Hepatocyte (in vitro differentiated cells): ENCODE data around the gene ZFHX3. TPM values are rescaled to one million over a fixed set of nuclear protein-coding genes. Genes with fewer than 3 reads are reported as not detected.

Source experiments
- DNase-seq: peaks from one replicate; pipeline ENCODE4 v3.0.0-alpha.2; 2016; ENCODE audit warnings: low spot score
- H2AFZ ChIP-seq: fragments of 200-600 bp; sonication (generic); 2 replicates; pipeline ENCODE4 v1.6.0; 2016; ENCODE audit warnings: antibody characterized with exemption, mild to moderate bottlenecking
- H3K27ac ChIP-seq: fragments of 200-600 bp; sonication (generic); 2 replicates; pipeline ENCODE4 v1.5.1; 2016; ENCODE audit warnings: mild to moderate bottlenecking
- H3K27me3 ChIP-seq: fragments of 200-600 bp; sonication (generic); 2 replicates; pipeline ENCODE4 v1.6.1; 2016
- H3K36me3 ChIP-seq: fragments of 200-600 bp; sonication (generic); replicated peaks from 2 replicates; pipeline ENCODE4 v1.5.1; 2016; ENCODE audit warnings: low read depth; ENCODE audit not compliant: insufficient read depth
- H3K4me1 ChIP-seq: fragments of 200-600 bp; sonication (generic); 2 replicates; pipeline ENCODE4 v1.5.1; 2016; ENCODE audit warnings: mild to moderate bottlenecking, moderate library complexity; ENCODE audit not compliant: insufficient read depth
- H3K4me2 ChIP-seq: fragments of 200-600 bp; sonication (generic); 2 replicates; pipeline ENCODE4 v1.6.0; 2016
- H3K4me3 ChIP-seq: fragments of 200-600 bp; sonication (generic); 2 replicates; pipeline ENCODE4 v1.5.1; 2016; ENCODE audit warnings: mild to moderate bottlenecking
- H3K79me2 ChIP-seq: fragments of 200-600 bp; sonication (generic); 2 replicates; pipeline ENCODE4 v1.6.0; 2017; ENCODE audit warnings: mild to moderate bottlenecking
- H3K9me2 ChIP-seq: fragments of 200-600 bp; sonication (generic); replicated peaks from 2 replicates; pipeline ENCODE4 v1.6.0; 2017; ENCODE audit warnings: mild to moderate bottlenecking; ENCODE audit not compliant: insufficient read depth
- H3K9me3 ChIP-seq: fragments of 200-600 bp; sonication (generic); 2 replicates; pipeline ENCODE4 v1.5.1; 2016; ENCODE audit warnings: low read depth, mild to moderate bottlenecking
- H4K20me1 ChIP-seq: fragments of 200-600 bp; sonication (generic); 2 replicates; pipeline ENCODE4 v1.6.0; 2016; ENCODE audit warnings: mild to moderate bottlenecking; ENCODE audit not compliant: insufficient read depth, poor library complexity, severe bottlenecking
- EZH2 ChIP-seq: fragments of 200-600 bp; sonication (generic); IDR thresholded peaks from 2 replicates; pipeline ENCODE4 v1.6.1; 2016; ENCODE audit warnings: antibody characterized with exemption, mild to moderate bottlenecking, borderline replicate concordance
- EZH2phosphoT487 ChIP-seq: fragments of 200-600 bp; sonication (generic); IDR thresholded peaks from one replicate; pipeline ENCODE4 v1.6.1; 2018; ENCODE audit warnings: antibody characterized with exemption, mild to moderate bottlenecking, low read depth, moderate library complexity; ENCODE audit not compliant: unreplicated experiment, severe bottlenecking
- WGBS: methylation state at CpG from one replicate; pipeline ENCODE4 v1.1.6; 2016; ENCODE audit warnings: low lambda C conversion rate; ENCODE audit errors: missing lambda C conversion rate; 5-methylcytosine and 5-hydroxymethylcytosine counted together
- polyA plus RNA-seq: library from polyadenylated mRNA; unstranded; fragments of >200 nt; fragmentation: Nextera tagmentation; extraction: Ambion mirVana; gene quantifications from 2 replicates; pipeline ENCODE4 v1.2.1, GENCODE V29; 2016
- total RNA-seq: library from RNA; depleted of rRNA; stranded (reverse); fragments of >200 nt; gene quantifications from 2 replicates; pipeline ENCODE4 v1.2.3, GENCODE V29; 2014
- TF ChIP-seq, protein P1 (sequence below): fragments of 200-600 bp; sonication (generic); IDR thresholded peaks from 2 replicates; pipeline ENCODE4 v1.5.1; 2016; ENCODE audit warnings: antibody characterized with exemption, mild to moderate bottlenecking; ENCODE audit not compliant: poor library complexity

The ZFHX3 gene
- total and polyA plus RNA-seq, 2 experiments from 2014 or later = 6.4 to 11.6 TPM

GRCh38 chr16:72930396-72930795, 117.5 kb downstream of the ZFHX3 start:
- no peaks in the 10 kb centered on the region for H3K36me3 ChIP-seq
- H3K79me2 ChIP-seq = peaks cover 84% of the 10 kb centered on the region
- peaks cover 3% of the 10 kb centered on the region for H4K20me1 ChIP-seq
- DNase-seq = no peak
- no peaks in the 10 kb centered on the region for H3K9me3 ChIP-seq
- H3K4me1 ChIP-seq = peaks cover 44% of the 10 kb centered on the region
- no peak overlapping the region for H3K4me3 ChIP-seq
- H3K9me2 ChIP-seq = no peaks in the 10 kb centered on the region
- peak overlapping the region; percentile 67 for H3K4me2 ChIP-seq
- peak overlapping the region; percentile 16 for H3K27ac ChIP-seq
- TF ChIP-seq EZH2 = no peak
- TF ChIP-seq, protein P1, sequence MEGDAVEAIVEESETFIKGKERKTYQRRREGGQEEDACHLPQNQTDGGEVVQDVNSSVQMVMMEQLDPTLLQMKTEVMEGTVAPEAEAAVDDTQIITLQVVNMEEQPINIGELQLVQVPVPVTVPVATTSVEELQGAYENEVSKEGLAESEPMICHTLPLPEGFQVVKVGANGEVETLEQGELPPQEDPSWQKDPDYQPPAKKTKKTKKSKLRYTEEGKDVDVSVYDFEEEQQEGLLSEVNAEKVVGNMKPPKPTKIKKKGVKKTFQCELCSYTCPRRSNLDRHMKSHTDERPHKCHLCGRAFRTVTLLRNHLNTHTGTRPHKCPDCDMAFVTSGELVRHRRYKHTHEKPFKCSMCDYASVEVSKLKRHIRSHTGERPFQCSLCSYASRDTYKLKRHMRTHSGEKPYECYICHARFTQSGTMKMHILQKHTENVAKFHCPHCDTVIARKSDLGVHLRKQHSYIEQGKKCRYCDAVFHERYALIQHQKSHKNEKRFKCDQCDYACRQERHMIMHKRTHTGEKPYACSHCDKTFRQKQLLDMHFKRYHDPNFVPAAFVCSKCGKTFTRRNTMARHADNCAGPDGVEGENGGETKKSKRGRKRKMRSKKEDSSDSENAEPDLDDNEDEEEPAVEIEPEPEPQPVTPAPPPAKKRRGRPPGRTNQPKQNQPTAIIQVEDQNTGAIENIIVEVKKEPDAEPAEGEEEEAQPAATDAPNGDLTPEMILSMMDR = no peak
- no peak for TF ChIP-seq EZH2phosphoT487
- 71% methylated on average over 7 of the region's 7 CpGs for WGBS
- no peak overlapping the region for H2AFZ ChIP-seq
- no peaks in the 10 kb centered on the region for H3K27me3 ChIP-seq

DNA sequence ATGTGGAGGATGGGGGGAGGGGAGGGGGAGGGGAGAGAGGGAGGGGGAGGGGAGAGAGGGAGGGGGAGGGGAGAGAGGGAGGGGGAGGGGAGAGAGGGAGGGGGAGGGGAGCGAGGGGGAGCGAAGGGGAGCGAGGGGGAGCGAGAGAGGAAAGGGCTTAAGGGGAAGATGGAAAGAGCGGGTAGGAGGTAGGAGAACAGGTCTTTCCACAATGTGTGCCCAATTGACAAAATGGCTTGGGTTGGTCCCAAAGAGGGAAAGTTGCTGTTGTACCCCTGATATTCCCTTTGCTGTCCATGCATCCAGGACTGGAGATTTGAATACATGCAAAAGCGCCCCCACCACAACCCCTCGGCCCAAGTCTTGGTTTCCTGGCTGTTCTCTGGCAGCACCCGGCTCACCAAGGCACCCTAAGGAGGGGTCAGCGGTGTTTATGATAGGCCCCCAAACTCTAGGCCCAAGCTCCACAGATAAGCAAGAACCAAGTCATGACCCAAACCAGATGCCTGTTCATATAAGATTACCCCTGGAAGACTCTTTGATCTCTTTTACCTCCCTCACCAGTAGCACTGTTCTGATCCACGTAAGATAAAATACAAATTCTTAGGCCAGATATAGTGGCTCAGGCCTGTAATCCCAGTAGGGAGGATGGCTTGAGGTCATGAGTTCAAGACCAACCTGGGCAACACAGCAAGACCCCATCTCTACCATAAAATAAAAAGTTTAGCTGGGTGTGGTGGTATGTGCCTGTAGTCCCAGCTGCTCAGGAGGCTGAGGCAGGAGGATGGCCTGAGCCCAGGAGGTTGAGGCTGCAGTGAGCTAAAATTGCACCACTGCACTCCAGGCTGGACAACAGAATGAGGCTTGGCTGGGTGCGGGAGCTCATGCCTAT, 119.6 kb downstream of the ZFHX3 start:
- peaks cover 3% of the 10 kb centered on the region for H4K20me1 ChIP-seq
- H3K9me2 ChIP-seq = no peaks in the 10 kb centered on the region
- DNase-seq = no peak
- H3K4me1 ChIP-seq = peaks cover 40% of the 10 kb centered on the region
- no peak overlapping the region for H3K4me2 ChIP-seq
- H3K9me3 ChIP-seq = no peaks in the 10 kb centered on the region
- 85% methylated on average over 7 of the region's 11 CpGs for WGBS
- H3K36me3 ChIP-seq = no peaks in the 10 kb centered on the region
- no peaks in the 10 kb centered on the region for H3K27me3 ChIP-seq
- no peak overlapping the region for H3K4me3 ChIP-seq
- no peak overlapping the region for H2AFZ ChIP-seq
- H3K79me2 ChIP-seq = peaks cover 85% of the 10 kb centered on the region
- no peak overlapping the region for H3K27ac ChIP-seq
- TF ChIP-seq, protein P1 = no peak
- TF ChIP-seq EZH2phosphoT487 (no peak), EZH2 (no peak)

DNA sequence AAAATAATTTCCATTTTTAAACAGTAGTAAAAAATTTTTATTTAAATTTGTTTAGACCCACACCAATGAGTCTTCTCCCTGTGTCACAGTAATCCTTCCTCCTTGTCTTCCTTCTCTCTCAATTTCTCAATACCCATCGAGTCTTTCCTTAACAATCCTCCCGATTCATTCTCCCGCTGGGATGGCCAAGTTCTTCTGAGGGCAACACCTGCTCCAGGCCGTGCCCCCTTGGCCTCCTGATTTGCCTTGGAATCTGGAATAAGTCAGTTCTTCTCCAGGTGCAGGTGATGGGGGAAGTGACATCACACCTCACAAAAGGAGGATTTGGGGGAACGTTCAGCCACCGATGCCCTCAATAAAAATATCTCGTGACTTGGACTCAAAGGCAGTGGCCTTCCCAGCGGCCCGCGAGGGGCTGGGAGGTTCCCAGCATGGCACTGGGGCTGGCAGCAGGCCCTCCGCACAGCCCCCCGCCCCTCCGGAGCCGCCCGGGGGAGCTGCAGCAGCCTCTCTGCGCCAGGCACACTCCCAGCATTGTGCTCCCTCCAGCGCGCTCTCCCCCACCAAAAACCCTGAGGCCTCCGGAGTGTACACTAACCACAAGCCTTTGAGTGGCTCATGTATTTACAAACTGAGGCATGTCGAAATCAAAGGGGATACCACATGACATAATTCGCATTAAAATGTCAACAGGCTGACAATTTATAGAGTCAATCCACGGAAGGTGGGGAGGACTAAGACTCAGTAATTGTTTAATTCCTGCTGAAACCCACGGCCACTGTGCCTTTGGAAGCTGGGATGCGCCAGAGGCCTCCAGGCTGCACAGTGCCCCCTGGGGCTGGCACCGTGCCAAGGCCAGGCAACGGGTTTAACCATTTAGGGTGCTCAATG, 120.5 kb downstream of the ZFHX3 start:
- peaks cover 85% of the 10 kb centered on the region for H3K79me2 ChIP-seq
- no peak overlapping the region for H3K27ac ChIP-seq
- peaks cover 38% of the 10 kb centered on the region for H3K4me1 ChIP-seq
- no peak overlapping the region for H2AFZ ChIP-seq
- no peaks in the 10 kb centered on the region for H3K9me3 ChIP-seq
- no peak for DNase-seq
- H4K20me1 ChIP-seq = no peaks in the 10 kb centered on the region
- no peak overlapping the region for H3K4me3 ChIP-seq
- H3K9me2 ChIP-seq = no peaks in the 10 kb centered on the region
- H3K27me3 ChIP-seq = no peaks in the 10 kb centered on the region
- no peak overlapping the region for H3K4me2 ChIP-seq
- H3K36me3 ChIP-seq = no peaks in the 10 kb centered on the region
- 73% methylated on average over 23 of the region's 26 CpGs for WGBS
- TF ChIP-seq EZH2phosphoT487 (no peak), EZH2 (no peak)
- TF ChIP-seq, protein P1 = no peak
